Activated gamma-delta T cell treated with anti-CD3 and anti-CD28 coated beads, Interleukin-2, amount 50 U/mL, for 16 hours (primary cell): ENCODE results near the gene ROR2.
"Not testable (repeated sequence)": the region's sequence is repeated elsewhere in the genome, so short reads cannot be mapped to it uniquely, and the experiment has no call there.

ENCODE experiments used
- DNase-seq: peaks from one replicate; pipeline ENCODE4 v3.0.0-alpha.2; 2020; ENCODE audit warnings: low read depth

Gene ROR2

GRCh38 chr9:91949946-91950664 is at the start of gene ROR2:
ROR2 (minus strand) TSS chr9:91950228.
- DNase-seq: no peak

- no peak for DNase-seq
These were observed 45.1 kb upstream of the ROR2 start for GRCh38 chr9:91995000-91995655.

GRCh38 chr9:91994422-91994821 is 44.4 kb upstream of the ROR2 start:
- no peak for DNase-seq

- no peak for DNase-seq
These were observed 42.5 kb upstream of the ROR2 start for GRCh38 chr9:91992461-91993041.

GRCh38 chr9:91991721-91992341 is 41.8 kb upstream of the ROR2 start:
- DNase-seq: no peak

- DNase-seq: no peak
These were observed 36.2 kb upstream of the ROR2 start for GRCh38 chr9:91986248-91986647.

- no peak for DNase-seq
These were observed 35.7 kb upstream of the ROR2 start for GRCh38 chr9:91985692-91986091.

GRCh38 chr9:91978740-91979414 is 28.8 kb upstream of the ROR2 start:
- no peak for DNase-seq

- DNase-seq: not testable (repeated sequence)
These were observed 25.2 kb upstream of the ROR2 start for GRCh38 chr9:91975254-91975653.

GRCh38 chr9:91972711-91973110 is 22.7 kb upstream of the ROR2 start:
- no peak for DNase-seq

- DNase-seq: no peak
These were observed 22.1 kb upstream of the ROR2 start for GRCh38 chr9:91972076-91972626.

- DNase-seq: no peak
These were observed 17.2 kb upstream of the ROR2 start for GRCh38 chr9:91967259-91967658.

GRCh38 chr9:91966503-91966902 is 16.5 kb upstream of the ROR2 start:
- DNase-seq: no peak

GRCh38 chr9:91963711-91964240 is 13.7 kb upstream of the ROR2 start:
- no peak for DNase-seq

GRCh38 chr9:91960367-91960766 is 10.3 kb upstream of the ROR2 start:
- no peak for DNase-seq

- no peak for DNase-seq
These were observed 8.1 kb upstream of the ROR2 start for GRCh38 chr9:91958174-91958573.

- DNase-seq: no peak
These were observed 4.9 kb upstream of the ROR2 start for GRCh38 chr9:91954841-91955471.

GRCh38 chr9:91953718-91954117 is 3.7 kb upstream of the ROR2 start:
- DNase-seq: no peak

GRCh38 chr9:91951944-91952520 is 2.0 kb upstream of the ROR2 start:
- DNase-seq: no peak

- no peak for DNase-seq
These were observed 559 bp downstream of the ROR2 start for GRCh38 chr9:91949392-91949945.
